Fibroblast of mammary gland (primary cell): ENCODE measurements around the gene LRRTM4.
"Not testable (repeated sequence)": the region's sequence is repeated elsewhere in the genome, so short reads cannot be mapped to it uniquely, and the experiment has no call there.

Experiments
- DNase-seq: peaks from one replicate; pipeline ENCODE4 v3.0.0-alpha.2; 2010; ENCODE audit warnings: low read depth
- H3K4me3 ChIP-seq: 2 replicates; pipeline ENCODE4 v1.5.1; 2011; ENCODE audit warnings: low read depth, mild to moderate bottlenecking, low read length, moderate library complexity; ENCODE audit not compliant: control insufficient read depth
- TF ChIP-seq, protein P1 (sequence below): conservative IDR thresholded peaks from 2 replicates; pipeline ENCODE4 v1.5.1; 2011; ENCODE audit warnings: low read depth, low read length, inconsistent platforms; ENCODE audit not compliant: control insufficient read depth, insufficient read depth

LRRTM4 gene

DNA sequence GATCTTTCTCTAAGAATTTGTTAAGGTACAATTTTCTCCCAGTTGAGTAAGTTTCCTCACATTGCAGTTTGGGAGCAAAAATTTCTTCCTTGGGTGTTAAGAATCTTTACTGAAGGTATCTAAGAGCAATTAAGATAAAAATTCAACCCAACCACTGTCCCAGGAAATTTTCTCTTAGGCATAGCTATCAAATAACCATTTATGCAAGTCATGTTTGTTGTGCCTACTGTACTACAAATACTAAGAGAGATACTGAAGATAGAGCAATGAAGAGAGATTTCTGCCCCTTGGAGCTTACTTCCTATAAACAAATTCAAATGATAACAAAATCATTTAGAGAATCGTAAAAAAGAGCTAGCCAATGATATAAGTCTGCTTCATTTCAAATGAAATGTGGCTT is 402.8 kb downstream of the LRRTM4 start:
- TF ChIP-seq, protein P1, sequence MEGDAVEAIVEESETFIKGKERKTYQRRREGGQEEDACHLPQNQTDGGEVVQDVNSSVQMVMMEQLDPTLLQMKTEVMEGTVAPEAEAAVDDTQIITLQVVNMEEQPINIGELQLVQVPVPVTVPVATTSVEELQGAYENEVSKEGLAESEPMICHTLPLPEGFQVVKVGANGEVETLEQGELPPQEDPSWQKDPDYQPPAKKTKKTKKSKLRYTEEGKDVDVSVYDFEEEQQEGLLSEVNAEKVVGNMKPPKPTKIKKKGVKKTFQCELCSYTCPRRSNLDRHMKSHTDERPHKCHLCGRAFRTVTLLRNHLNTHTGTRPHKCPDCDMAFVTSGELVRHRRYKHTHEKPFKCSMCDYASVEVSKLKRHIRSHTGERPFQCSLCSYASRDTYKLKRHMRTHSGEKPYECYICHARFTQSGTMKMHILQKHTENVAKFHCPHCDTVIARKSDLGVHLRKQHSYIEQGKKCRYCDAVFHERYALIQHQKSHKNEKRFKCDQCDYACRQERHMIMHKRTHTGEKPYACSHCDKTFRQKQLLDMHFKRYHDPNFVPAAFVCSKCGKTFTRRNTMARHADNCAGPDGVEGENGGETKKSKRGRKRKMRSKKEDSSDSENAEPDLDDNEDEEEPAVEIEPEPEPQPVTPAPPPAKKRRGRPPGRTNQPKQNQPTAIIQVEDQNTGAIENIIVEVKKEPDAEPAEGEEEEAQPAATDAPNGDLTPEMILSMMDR, result no peak
- H3K4me3 ChIP-seq, result no peak overlapping the region
- DNase-seq, result no peak

DNA sequence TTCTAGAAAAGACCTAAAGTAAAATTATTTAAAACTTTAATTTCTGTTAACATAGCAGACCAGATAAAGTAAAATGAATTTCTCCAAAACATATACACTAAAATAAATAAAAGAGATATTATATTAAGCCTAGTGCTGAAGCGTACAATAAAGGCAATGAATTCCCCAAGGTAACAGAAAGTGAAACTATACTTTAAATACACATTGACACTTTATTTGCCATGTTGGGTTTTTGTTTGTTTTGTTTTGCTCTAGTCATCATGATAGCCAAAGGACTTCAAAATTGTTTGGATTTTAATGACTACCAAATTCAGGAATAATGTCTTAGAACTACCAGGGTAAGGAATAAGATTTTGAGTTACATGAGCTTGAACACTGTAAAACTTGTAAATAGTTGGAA is 413.3 kb downstream of the LRRTM4 start:
- TF ChIP-seq, protein P1, result no peak
- no peak overlapping the region for H3K4me3 ChIP-seq
- no peak for DNase-seq

DNA sequence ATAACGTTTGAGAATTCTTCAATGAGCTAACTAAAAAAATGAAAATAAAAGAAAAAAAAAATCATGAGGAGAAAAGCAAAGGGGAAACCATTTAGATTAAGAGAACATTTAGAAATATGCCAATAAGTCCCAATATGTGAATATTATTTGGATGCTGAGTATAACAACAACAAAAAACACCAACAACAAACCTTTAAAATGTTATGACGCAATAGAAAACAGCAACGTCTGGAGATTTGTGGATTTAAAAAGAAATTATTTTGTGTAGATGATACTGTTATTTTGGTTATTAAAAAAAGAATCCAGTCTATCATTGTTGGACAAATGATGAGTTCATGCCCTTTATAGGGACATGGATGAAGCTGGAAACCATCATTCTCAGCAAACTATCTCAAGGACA is 417.2 kb downstream of the LRRTM4 start:
- TF ChIP-seq, protein P1, result no peak

DNA sequence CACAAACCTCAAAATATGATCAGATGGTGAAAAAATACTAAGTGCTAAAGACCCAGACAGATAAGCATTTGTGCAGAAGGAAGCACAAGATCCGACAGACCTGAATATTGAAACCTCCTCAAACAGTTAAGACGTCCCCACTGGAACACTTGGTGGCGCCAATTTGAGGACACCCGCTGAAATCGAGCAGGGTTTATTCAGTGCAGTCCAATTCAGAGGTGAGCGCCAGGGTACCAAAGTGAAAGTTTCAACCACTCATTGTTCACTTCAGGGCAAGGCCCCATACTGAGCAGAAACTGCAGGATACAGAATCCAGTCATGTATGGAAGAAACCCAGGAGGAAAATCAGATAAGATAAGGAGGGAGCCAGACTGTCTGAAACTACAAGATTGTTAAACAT is 417.6 kb downstream of the LRRTM4 start:
- TF ChIP-seq, protein P1, result no peak
- DNase-seq, result no peak
- no peak overlapping the region for H3K4me3 ChIP-seq

More for the DNA sequence above, 417.2 kb downstream of the LRRTM4 start:
- no peak for DNase-seq
- H3K4me3 ChIP-seq, result no peak overlapping the region

DNA sequence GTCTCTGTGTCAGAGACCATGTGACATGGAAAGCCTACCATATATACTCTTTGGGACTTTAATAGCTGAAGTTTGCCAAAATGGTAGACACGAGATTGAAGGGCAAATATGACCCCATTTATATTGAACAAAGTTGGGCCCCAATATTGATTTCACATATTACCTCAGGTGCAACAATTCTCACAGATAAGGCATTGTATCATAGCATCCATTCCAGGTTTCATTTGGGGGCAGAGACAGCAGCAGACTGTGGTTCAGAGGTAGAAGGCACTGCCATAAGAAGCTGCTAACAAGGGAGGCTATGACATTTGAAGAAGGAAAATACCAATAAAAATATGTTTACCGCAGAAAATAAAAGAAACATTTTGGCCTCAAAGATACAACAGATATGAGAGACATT is 419.2 kb downstream of the LRRTM4 start:
- no peak overlapping the region for H3K4me3 ChIP-seq
- TF ChIP-seq, protein P1, result no peak
- DNase-seq, result no peak

DNA sequence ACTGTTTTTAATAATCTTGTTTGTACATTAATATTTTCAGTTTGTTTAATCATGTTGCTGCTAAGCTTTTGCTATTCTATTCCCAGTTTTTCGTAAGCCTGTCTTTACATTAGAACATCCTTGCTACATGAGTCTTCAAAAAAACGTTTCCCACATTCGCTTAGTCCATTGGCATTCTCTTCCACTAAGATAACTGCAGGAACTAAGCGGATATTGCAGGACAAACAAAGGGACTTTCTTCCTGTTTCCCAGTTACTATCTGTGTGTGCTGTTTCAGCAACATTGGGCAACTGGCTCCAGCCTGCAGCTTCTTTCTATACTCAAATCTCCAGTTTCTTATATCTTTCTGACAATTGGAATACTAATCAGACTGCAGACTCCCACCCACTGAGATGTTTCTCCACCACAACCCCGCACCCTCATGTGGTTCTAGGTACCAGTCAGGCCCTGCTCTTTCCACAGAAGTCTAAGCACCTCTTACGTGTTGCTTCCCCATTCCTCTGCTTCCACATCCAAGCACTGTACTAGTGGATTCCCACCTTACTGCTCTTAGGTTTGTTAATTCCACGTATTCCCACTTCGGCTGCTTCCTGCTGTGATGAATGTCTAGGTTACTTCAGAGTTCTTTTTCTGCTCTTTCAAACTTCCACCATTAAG is 420.3 kb downstream of the LRRTM4 start:
- TF ChIP-seq, protein P1, result no peak
- H3K4me3 ChIP-seq, result no peak overlapping the region
- DNase-seq, result no peak

DNA sequence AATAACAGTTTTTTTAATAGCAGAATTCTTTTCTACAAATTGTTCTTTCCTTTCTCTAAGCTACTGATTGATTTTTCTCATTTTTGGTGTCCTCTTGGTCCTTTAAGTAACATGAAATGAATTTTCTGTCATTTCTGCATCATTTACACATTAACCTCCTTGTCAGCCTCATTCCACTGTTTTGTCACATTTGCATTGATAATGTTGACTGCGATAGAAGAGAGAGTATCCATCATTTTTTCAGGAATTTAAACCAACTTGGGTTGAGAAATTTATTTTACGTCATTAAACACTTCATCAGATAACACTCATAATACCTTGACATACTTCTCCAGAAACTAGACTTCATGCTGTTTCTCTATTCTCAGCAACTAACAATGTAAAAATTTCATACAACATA is 422.2 kb downstream of the LRRTM4 start:
- TF ChIP-seq, protein P1, result no peak
- no peak for DNase-seq
- H3K4me3 ChIP-seq, result no peak overlapping the region

DNA sequence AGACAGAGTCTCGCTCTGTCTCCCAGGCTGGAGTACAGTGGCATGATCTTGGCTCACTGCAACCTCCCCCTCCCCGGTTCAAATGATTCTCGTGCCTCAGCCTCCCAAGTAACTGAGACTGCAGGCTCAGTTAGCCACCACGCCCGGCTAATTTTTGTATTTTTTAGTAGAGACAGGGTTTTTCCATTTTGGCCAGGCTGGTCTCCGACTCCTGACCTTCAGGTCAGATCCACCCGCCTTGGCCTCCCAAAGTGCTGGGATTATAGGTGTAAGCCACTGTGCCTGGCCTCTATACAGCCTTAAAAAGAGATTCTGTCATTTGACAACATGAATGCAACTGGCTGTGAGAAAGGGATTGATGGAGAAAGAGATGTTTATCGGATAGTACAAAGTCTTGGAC is 426.7 kb downstream of the LRRTM4 start:
- DNase-seq, result not testable (repeated sequence)

More for the DNA sequence above, 426.7 kb downstream of the LRRTM4 start:
- H3K4me3 ChIP-seq, result not testable (repeated sequence)
